GM21576 (cell line): ENCODE results near the gene SORBS1.

Experiments used
- ATAC-seq: cut with Tn5 transposase; IDR thresholded peaks from one replicate; pipeline ENCODE4 v1.9.1; 2021; ENCODE audit warnings: mild to moderate bottlenecking, moderate library complexity; ENCODE audit not compliant: unreplicated experiment

The SORBS1 gene

DNA sequence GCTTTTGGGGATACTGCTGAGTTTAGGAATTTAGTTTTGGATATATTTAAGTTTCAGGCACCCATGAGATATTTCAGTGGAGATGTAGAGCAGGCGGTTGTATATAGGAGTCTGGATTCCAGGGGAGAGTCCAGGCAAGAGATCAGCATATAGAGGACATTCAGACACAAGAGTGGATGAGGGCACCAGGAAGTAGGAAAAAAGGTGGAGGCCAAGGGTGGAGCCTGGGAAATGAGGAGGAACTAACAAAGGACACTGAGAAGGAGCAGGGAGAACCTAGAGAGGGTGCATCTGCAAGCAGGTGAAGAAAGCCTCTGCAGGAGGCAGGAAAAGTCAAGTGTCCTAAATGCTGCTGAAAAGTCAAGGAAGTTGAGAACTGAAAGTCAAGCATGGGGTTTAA lies 257.2 kb downstream of the SORBS1 start:
- ATAC-seq: no peak

GRCh38 chr10:95303535-95303934 lies 257.6 kb downstream of the SORBS1 start:
- no peak for ATAC-seq

GRCh38 chr10:95300022-95300539 lies 261.1 kb downstream of the SORBS1 start:
- no peak for ATAC-seq

DNA sequence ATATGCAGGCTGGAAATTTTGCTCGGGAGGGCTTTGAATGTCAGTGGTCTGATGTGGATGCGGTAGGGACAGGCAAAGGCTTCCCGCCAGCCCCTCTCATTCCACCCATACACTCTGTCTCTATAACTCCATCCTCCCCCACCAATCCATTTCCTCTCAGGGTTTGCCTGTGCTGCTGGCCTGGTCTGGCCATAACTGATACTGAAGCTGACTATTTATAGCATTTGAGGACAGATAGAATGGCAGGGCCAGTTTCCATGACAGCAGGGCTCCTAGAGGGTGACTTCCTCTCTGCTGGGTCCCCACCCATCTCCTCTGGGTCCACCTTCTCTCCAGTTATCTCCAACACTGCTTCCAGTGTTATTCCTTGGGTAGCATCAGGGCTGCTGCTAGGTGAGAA lies 263.8 kb downstream of the SORBS1 start:
- peak; percentile 38 for ATAC-seq

DNA sequence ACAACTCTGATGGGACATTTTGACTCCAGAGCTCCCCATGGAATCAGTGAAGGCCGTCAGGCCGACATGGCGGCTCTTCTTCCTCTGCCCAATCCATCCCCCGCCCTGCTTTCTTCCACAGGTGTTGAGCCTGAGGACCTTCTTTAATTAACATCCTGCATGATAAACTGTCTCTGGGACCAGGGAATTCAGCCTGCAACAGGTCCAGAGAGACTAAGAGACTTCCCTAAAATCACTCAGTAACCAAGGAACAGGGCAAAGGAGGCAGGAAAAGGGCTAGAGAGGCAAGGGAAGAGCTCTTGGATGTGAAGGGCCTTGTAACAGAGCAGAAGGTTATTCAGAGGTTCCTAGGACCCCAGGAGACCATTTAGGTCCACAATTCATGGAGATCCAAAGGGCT lies 264.4 kb downstream of the SORBS1 start:
- no peak for ATAC-seq

DNA sequence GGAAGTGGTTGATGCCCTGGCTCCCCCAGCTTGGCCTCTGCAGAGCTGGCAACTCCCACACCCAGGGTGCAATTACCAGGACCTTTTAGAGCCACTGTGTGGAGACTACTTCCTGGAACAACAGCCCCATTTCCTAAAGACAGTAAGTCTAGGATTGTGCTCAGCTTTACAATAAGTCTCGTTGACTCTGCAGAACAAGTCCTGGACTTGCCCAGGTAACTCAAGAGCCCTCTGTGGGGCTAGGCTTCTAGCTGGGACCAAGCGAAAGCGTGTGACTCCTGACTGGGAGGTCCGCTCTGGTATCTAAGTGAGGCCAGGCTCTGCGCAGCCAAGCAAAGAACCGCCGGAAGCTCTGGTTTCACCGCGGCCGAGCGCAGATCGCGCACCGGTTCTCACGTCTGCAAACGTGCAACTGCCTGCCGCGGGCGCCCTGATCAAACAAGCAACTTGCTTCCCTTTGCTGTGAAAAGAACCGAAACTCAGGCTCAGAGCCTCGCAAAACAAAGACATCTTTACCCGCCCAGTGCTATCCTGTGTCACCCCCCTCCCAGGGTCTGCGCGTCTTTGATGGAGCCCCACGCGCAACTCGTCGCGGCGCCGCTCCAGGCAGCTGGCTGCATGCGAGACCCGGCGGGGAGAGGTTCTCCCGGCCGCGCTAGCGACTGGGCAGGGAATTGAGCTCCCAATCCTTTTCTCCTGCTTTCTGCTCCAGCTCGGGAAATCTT lies 266.0 kb downstream of the SORBS1 start:
- ATAC-seq: peak; percentile 76

DNA sequence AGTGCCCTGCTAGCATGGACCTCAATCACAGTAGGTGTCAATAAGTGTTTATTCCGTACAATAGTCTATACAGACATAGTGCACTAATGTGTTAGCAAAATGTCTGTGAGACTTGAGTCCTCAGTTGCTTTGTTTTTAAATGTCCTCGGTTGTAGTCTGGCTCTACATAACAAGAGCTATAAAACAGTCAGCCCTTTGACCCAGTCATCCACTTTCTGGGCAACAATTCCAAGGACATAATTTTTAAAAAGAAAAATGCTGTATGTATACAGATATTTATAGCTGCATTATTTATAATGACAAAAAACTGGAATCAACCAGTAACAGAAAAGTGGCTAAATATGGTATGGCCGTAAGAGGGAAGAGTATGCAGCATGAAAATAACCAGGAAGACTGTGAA lies 267.5 kb downstream of the SORBS1 start:
- no peak for ATAC-seq

- ATAC-seq: no peak
Observed at GRCh38 chr10:95291365-95292039, 269.7 kb downstream of the SORBS1 start.

DNA sequence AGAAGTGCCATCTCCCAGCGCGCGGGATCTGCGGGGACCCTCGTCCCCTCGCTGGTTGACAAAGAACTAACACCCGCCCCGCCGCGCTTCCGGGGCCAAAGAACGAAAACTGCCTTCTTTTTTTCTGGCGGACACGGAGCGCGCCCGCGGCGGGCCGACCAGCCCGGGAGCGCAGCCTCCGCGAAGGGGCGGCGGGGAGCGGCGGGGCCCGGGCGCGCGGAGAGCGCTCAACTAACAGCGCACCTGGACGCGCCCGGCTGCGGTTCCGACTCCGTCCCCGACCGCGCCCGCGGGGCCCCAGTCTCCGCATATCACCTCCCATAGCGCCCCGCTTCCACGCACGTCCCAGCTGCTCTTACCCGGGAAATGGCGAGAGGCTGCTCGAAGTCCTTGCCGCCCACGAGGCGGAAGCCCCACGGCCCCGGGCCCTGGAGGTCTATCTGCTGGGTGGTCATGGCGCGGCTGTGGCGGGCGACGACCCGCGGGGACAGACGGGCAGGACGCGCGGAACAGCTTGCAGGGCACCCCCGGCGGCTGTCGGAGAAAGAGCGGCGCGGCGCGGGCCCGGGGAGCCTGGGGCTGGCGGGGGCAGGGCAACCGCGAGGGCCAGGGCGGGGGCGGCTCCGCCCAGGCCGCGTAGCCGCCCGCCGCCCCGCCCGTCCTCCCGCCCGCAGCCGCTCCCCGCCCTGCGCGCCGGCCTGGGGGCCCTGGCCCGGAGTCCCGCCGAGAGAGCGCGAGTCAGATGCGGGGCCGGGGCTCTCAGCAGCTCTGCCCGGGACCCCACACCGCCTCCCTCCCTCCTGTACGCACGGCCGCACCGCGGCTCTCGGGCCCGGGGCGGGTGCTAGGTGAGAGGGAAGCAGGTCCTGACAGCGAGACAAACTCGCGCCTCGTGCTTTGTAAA lies 270.5 kb downstream of the SORBS1 start, which contains the start of gene PDLIM1:
TSS of gene PDLIM1 (minus strand) at position 543 of the 904 bp plus-strand sequence. CDS start at position 455, 88 bp downstream.
- peak; percentile 30 for ATAC-seq

DNA sequence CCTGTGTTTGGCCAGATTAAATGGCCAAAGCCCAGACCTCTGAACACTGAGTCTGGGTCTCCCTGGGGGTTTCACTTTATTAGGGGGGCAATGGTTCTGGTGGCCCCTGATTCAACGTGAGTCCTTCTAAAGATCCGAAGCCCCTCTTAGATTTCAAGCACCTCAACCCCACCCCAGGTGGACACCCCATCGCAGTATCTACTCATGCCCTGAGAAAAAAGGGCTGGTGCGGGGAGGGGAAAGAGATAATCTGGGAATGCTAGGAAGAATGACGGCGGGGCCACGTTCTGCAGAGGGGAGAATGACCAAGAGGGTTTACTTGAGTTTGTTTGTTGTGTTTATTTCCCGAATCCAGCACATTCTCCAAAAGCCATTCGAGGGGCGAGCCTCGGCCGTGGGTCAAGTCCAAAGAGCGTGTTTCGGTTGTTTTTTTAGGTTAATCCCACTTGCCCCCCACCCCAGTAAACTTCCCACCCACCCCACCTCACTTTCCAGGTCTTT lies 271.2 kb downstream of the SORBS1 start:
- no peak for ATAC-seq

DNA sequence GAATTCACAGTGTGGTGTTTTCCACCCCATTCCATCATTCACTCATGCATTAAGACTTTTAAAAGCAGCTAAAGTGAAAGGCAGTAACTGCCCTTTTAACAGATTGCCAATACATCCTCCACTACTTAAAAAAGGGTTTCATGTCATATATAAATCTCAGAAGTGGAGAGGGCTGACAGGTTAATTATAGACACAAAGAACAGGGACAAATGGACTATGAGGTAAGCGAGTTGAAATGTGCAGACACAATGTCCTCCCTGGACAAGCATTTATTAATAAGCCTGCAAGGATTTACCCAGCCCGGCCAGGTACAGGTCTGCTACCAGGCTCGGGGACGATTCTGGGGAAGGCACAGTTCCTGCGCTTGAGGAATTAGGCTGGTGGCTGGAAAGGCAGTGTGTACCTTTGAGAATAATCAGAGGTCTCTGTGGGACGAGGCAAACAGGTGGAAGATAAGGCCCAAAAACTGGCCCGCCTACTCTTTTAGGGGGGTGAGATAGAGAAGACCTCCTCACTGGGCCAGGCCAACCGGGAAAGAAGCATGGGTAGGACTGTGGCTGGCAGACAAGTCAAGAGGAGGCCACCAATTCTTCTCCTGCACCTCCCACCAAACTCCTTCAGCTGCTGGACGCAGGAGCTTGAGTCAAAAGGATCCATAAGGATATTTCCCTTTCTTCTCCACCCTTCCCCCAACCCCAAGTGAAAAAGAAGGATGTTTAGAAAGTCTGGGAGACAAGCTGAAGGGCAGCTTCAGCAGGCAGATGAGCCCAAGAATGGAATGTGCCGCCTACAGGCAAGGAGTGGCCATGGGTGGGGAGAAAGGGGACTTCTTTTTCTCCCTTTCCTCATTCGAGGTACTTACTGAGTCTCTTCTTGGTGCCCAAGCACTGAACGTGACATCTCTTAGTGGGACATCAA lies 271.9 kb downstream of the SORBS1 start:
- ATAC-seq: no peak

DNA sequence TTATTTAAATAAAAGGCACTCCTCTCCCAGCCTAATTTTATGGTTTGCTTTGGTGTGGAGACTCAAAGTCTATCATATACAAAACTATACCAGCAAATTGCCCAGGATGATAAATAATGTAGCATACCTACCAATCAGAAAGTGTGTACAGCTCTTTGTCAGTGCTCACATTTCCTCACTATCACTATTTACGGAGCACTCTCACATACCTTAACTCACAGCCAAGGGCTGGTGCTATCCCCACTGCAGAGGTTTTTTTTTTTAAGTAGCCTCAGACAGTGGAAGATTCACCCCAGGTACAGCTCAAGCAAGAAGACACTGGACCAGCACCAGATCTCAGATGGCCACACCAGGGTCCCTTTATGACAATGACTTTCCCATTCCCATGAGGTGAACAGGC lies 272.9 kb downstream of the SORBS1 start:
- no peak for ATAC-seq

GRCh38 chr10:95287281-95287680 lies 273.9 kb downstream of the SORBS1 start:
- no peak for ATAC-seq

DNA sequence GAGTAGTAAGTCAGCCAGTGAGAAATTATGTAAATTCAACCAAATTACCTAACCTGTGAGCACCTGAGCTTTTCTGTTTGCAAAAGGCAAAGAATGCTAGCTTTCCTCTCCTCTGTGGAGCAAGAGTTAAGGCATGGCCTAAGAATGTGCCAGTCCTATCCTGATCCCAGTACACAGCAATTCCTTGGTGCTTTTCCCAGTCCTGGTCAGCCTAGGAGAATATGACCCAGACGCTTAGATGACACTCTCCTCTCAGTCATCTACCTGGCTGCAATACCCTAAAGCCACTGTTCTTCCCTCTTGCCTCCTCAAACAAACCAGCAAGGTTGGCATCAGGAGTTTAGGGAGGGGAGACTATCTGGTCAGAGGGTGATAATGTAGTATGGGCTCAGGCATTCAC lies 274.5 kb downstream of the SORBS1 start:
- ATAC-seq: no peak

GRCh38 chr10:95285556-95285955 lies 275.6 kb downstream of the SORBS1 start:
- ATAC-seq: no peak

DNA sequence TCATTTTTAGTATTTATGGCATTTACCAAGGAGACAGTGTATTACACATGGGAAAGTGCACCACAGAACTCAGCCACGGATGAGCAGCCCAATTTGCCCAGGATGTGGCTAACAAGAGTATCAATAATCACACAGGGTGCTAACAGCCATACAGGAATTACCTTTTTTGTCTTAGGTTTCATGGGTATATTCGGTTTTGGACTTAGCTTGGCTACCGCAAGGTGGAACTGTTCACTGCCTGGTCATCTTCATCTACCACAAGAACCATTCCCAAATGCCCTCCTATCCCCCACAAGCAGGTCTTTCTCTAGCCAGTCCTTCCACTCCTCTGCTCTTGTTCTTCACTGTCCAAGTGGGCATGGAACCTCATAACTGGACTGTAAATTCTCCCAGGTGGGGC lies 276.4 kb downstream of the SORBS1 start:
- no peak for ATAC-seq

DNA sequence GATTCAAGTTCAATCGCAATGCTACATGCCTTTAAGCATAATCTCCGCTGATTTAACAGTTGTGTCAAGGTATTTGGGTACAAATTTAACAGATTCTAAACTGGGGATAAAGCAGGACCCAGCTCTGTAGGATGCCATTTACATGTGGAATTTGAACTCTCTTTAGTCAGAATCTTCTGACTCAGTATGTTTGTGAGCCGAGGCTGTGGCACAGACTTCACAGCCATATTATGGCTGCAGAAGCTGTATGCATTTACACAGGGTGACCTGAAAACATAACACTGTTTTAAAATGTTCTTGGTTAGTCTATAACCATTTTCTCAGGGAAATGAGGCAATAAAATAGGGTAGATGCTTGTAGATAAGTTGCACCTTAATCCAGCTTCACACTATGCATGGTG lies 279.1 kb downstream of the SORBS1 start:
- no peak for ATAC-seq

GRCh38 chr10:95281206-95281605 lies 280.0 kb downstream of the SORBS1 start:
- ATAC-seq: no peak

DNA sequence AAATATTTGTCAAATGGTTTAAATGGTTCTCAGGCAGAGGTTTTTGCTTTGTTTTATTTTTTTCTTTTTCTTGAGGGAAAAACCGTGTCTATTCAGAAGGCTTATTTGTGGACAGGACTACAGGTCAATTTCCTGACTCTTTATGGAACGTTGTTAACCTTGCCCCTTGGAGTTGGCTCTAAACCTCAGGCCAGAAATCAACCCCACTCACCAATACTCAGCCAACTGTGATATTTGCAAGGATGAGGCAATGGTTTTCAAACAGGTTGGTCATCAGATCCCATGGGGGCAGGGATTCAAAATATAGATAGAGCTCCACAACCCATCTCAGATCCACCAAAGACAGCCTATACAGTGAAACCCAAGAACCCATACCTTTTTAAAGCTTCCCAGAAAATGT lies 280.5 kb downstream of the SORBS1 start:
- ATAC-seq: no peak
